Astrocyte of the cerebellum (primary cell): ENCODE results near the gene ZDHHC23.

Experiments used
- DNase-seq: peaks from one replicate; pipeline ENCODE4 v3.0.0-alpha.2; 2011; ENCODE audit warnings: low read depth
- H3K4me3 ChIP-seq: 2 replicates; pipeline ENCODE4 v1.5.1; 2011; ENCODE audit warnings: mild to moderate bottlenecking, low read depth, low read length, moderate library complexity
- CTCF ChIP-seq: IDR thresholded peaks from 2 replicates; pipeline ENCODE4 v1.5.1; 2012; ENCODE audit warnings: low read length, low read depth, moderate library complexity, mild to moderate bottlenecking; ENCODE audit errors: missing control alignments
- in situ Hi-C: cut with HindIII; loops from 2 replicates; pipeline ENCODE4 v1.10.0; 2017; ENCODE audit warnings: low sequenced_read_pairs

Gene ZDHHC23

GRCh38 chr3:113954091-113954685, 6.4 kb downstream of the ZDHHC23 start:
- no peak for DNase-seq
- in situ Hi-C loops = no loop called here
- H3K4me3 ChIP-seq = no peak overlapping the region
- no peak for TF ChIP-seq CTCF

GRCh38 chr3:113963879-113964278, 16.1 kb downstream of the ZDHHC23 start:
- in situ Hi-C loops = no loop called here
- DNase-seq = no peak

GRCh38 chr3:113966172-113966571, 18.4 kb downstream of the ZDHHC23 start:
- in situ Hi-C loops = no loop called here
- TF ChIP-seq CTCF = no peak
- no peak overlapping the region for H3K4me3 ChIP-seq
- DNase-seq = no peak

More at GRCh38 chr3:113963879-113964278, 16.1 kb downstream of the ZDHHC23 start:
- no peak for TF ChIP-seq CTCF
- H3K4me3 ChIP-seq = no peak overlapping the region

GRCh38 chr3:113968986-113969385, 21.2 kb downstream of the ZDHHC23 start:
- H3K4me3 ChIP-seq = no peak overlapping the region
- no peak for TF ChIP-seq CTCF
- in situ Hi-C loops = no loop called here
- no peak for DNase-seq

GRCh38 chr3:113977822-113978221, 30.0 kb downstream of the ZDHHC23 start:
- DNase-seq = no peak
- H3K4me3 ChIP-seq = no peak overlapping the region
- TF ChIP-seq CTCF = no peak
- in situ Hi-C loops = no loop called here

- TF ChIP-seq CTCF = no peak
- no peak for DNase-seq
- in situ Hi-C loops = no loop called here
- no peak overlapping the region for H3K4me3 ChIP-seq
Measured at GRCh38 chr3:113979916-113980315, 32.1 kb downstream of the ZDHHC23 start.

- no peak for DNase-seq
- no peak overlapping the region for H3K4me3 ChIP-seq
- in situ Hi-C loops = no loop called here
- TF ChIP-seq CTCF = no peak
Measured at GRCh38 chr3:113981803-113982202, 34.0 kb downstream of the ZDHHC23 start.
